Anterior cingulate cortex (tissue), 58 donors: ENCODE data around the gene WDR48.
A peak's percentile ranks its signal among the peaks of the same experiment; 100 is the strongest.
"Not testable (repeated sequence)": the region's sequence is repeated elsewhere in the genome, so short reads cannot be mapped to it uniquely, and the experiment has no call there.

Experiments used
- DNase-seq, 58 donors: peaks; one replicate each; lab custom pipeline; 2025; lab: John Stamatoyannopoulos, UW

Gene WDR48

GRCh38 chr3:39051649-39052561 is at the start of gene WDR48, which contains the start of gene SCN11A:
Gene WDR48, plus strand, starts transcription at chr3:39052016. Its CDS starts 10 bp downstream, at chr3:39052026.
Gene SCN11A, minus strand, starts transcription at chr3:39051944. Its CDS starts 101,582 bp downstream, at chr3:38950362.
- peak; percentile 51 to 97 (median 88) for DNase-seq

GRCh38 chr3:39005295-39005694 is 46.5 kb upstream of the WDR48 start:
- no peak for DNase-seq

- no peak for DNase-seq
Observed at GRCh38 chr3:39011191-39011736, 40.6 kb upstream of the WDR48 start.

GRCh38 chr3:39013289-39013688 is 38.5 kb upstream of the WDR48 start:
- no peak for DNase-seq

- DNase-seq = no peak
Observed at GRCh38 chr3:39013921-39014509, 37.8 kb upstream of the WDR48 start.

GRCh38 chr3:39015418-39015817 is 36.4 kb upstream of the WDR48 start:
- DNase-seq = no peak

- no peak for DNase-seq
Observed at GRCh38 chr3:39019299-39019698, 32.5 kb upstream of the WDR48 start.

- no peak for DNase-seq
Observed at GRCh38 chr3:39021029-39021428, 30.8 kb upstream of the WDR48 start.

GRCh38 chr3:39021465-39022285 is 30.1 kb upstream of the WDR48 start:
- no peak for DNase-seq

GRCh38 chr3:39022286-39022630 is 29.6 kb upstream of the WDR48 start:
- DNase-seq = no peak

GRCh38 chr3:39024497-39024896 is 27.3 kb upstream of the WDR48 start:
- no peak for DNase-seq

- DNase-seq = no peak
Observed at GRCh38 chr3:39025222-39025970, 26.4 kb upstream of the WDR48 start.

GRCh38 chr3:39028546-39028945 is 23.3 kb upstream of the WDR48 start:
- no peak for DNase-seq

GRCh38 chr3:39029556-39029955 is 22.3 kb upstream of the WDR48 start:
- no peak for DNase-seq

- no peak for DNase-seq
Observed at GRCh38 chr3:39038165-39038564, 13.7 kb upstream of the WDR48 start.

GRCh38 chr3:39050029-39050428 is 1.8 kb upstream of the WDR48 start:
- DNase-seq = no peak

- no peak for DNase-seq
Observed at GRCh38 chr3:39052583-39052982, 767 bp downstream of the WDR48 start.

- no peak for DNase-seq
Observed at GRCh38 chr3:39053696-39054095, 1.9 kb downstream of the WDR48 start.

GRCh38 chr3:39056151-39056550 is 4.3 kb downstream of the WDR48 start:
- DNase-seq = no peak

GRCh38 chr3:39061228-39061627 is 9.4 kb downstream of the WDR48 start:
- not testable (repeated sequence) for DNase-seq
